ENCODE results near the gene SRSF9.
"Not testable (repeated sequence)": the region's sequence is repeated elsewhere in the genome, so short reads cannot be mapped to it uniquely, and the experiment has no call there.

SRSF9 gene

GRCh38 chr12:120447992-120448391 lies 21.6 kb downstream of the SRSF9 start:
- no peak for DNase-seq (ENCODE audit: low read depth, low spot score)

- not testable (repeated sequence) for DNase-seq (ENCODE audit: low read depth, low spot score)
Observed at GRCh38 chr12:120446844-120447178, 22.7 kb downstream of the SRSF9 start.

GRCh38 chr12:120445911-120446843 lies 23.4 kb downstream of the SRSF9 start, which contains the start of the genes GATC and TRIAP1:
TSS of gene GATC (plus strand) at chr12:120446444. CDS start at chr12:120446481, 37 bp downstream.
TSS of gene TRIAP1 (minus strand) at chr12:120446384. CDS start at chr12:120446372, 12 bp downstream.
- DNase-seq (ENCODE audit: low read depth, low spot score): no peak

- no peak for DNase-seq (ENCODE audit: low read depth, low spot score)
Observed at GRCh38 chr12:120444676-120445075, 24.9 kb downstream of the SRSF9 start.

- no peak for DNase-seq (ENCODE audit: low read depth, low spot score)
Observed at GRCh38 chr12:120439646-120440247, 29.8 kb downstream of the SRSF9 start.

GRCh38 chr12:120438495-120439198 lies 30.9 kb downstream of the SRSF9 start:
- no peak for DNase-seq (ENCODE audit: low read depth, low spot score)

- peak; percentile 88 for DNase-seq (ENCODE audit: low read depth, low spot score)
Observed at GRCh38 chr12:120437735-120438494, 31.6 kb downstream of the SRSF9 start, which contains the start of gene COX6A1. TSS of gene COX6A1 (plus strand) at chr12:120438113. CDS start at chr12:120438127, 14 bp downstream.

GRCh38 chr12:120432772-120433525 lies 36.6 kb downstream of the SRSF9 start:
- no peak for DNase-seq (ENCODE audit: low read depth, low spot score)

- no peak for DNase-seq (ENCODE audit: low read depth, low spot score)
Observed at GRCh38 chr12:120429368-120429767, 40.2 kb downstream of the SRSF9 start.

GRCh38 chr12:120428597-120429229 lies 40.8 kb downstream of the SRSF9 start:
- no peak for DNase-seq (ENCODE audit: low read depth, low spot score)

GRCh38 chr12:120425797-120426196 lies 43.8 kb downstream of the SRSF9 start:
- DNase-seq (ENCODE audit: low read depth, low spot score): no peak

GRCh38 chr12:120422892-120423456 lies 46.6 kb downstream of the SRSF9 start:
- DNase-seq (ENCODE audit: low read depth, low spot score): no peak

- no peak for DNase-seq (ENCODE audit: low read depth, low spot score)
Observed at GRCh38 chr12:120421701-120422100, 47.8 kb downstream of the SRSF9 start.

GRCh38 chr12:120417917-120418580 lies 51.5 kb downstream of the SRSF9 start:
- no peak for DNase-seq (ENCODE audit: low read depth, low spot score)

- DNase-seq (ENCODE audit: low read depth, low spot score): no peak
Observed at GRCh38 chr12:120416490-120417216, 52.9 kb downstream of the SRSF9 start.

GRCh38 chr12:120413901-120414695 lies 55.5 kb downstream of the SRSF9 start:
- DNase-seq (ENCODE audit: low read depth, low spot score): no peak

- DNase-seq (ENCODE audit: low read depth, low spot score): no peak
Observed at GRCh38 chr12:120412421-120412820, 57.1 kb downstream of the SRSF9 start.

Data from smooth muscle cell of the brain vasculature (primary cell).